Thoracic aorta (tissue), 2 donors: ENCODE data around the gene DHX9. TPM values are rescaled to one million over a fixed set of nuclear protein-coding genes. Genes with fewer than 3 reads are reported as not detected.

Experiments
- ATAC-seq: fragments of 150-250 bp; one replicate; pipeline ENCODE4 v1.8.0; 2017; ENCODE audit warnings: low read depth; ENCODE audit not compliant: insufficient number of reproducible peaks, low FRiP score
- DNase-seq: peaks from one replicate; pipeline ENCODE4 v3.0.0-alpha.2; 2020; ENCODE audit warnings: low spot score
- H3K27ac ChIP-seq, 2 donors: fragments of 200-600 bp; sonication (generic); 1 replicate in 1 of 2; 2 replicates in 1 of 2; pipeline ENCODE4 v1.5.1; 2016; ENCODE audit warnings: mild to moderate bottlenecking in 2 of 2, moderate library complexity in 2 of 2
- H3K27me3 ChIP-seq: fragments of 200-600 bp; sonication (generic); replicated peaks from 2 replicates; pipeline ENCODE4 v1.6.0; 2016; ENCODE audit warnings: mild to moderate bottlenecking; ENCODE audit not compliant: insufficient read depth
- H3K36me3 ChIP-seq: fragments of 200-600 bp; sonication (generic); one replicate; pipeline ENCODE4 v1.5.1; 2016
- H3K4me1 ChIP-seq, 2 donors: fragments of 200-600 bp; sonication (generic); 1 replicate in 1 of 2; 2 replicates in 1 of 2; pipeline versions ENCODE4 v1.5.1 to v1.6.0; 2016; ENCODE audit warnings: low read depth in 2 of 2, mild to moderate bottlenecking in 1 of 2; ENCODE audit not compliant: control insufficient read depth in 1 of 2
- H3K4me3 ChIP-seq: fragments of 200-600 bp; sonication (generic); 2 replicates; pipeline ENCODE4 v1.5.1; 2016; ENCODE audit warnings: mild to moderate bottlenecking
- H3K9me3 ChIP-seq: fragments of 200-600 bp; sonication (generic); 2 replicates; pipeline ENCODE4 v1.5.1; 2016
- total RNA-seq, 2 donors: library from RNA; depleted of rRNA; stranded (reverse); fragments of >200 nt; gene quantifications; one replicate each; pipeline versions ENCODE4 v1.1.0 to v1.2.3, GENCODE V29; 2016
- TF ChIP-seq, protein P1 (sequence below): fragments of 200-600 bp; sonication (generic); IDR thresholded peaks from one replicate; pipeline ENCODE4 v1.5.1; 2019; ENCODE audit warnings: antibody characterized with exemption

The DHX9 gene
- total RNA-seq, 2 donors from 2014 or later: 62.7 to 67.9 TPM

- peaks cover 42% of the 10 kb centered on the region for H3K36me3 ChIP-seq
- no peak overlapping the region for H3K4me3 ChIP-seq
- ATAC-seq: no peak
- TF ChIP-seq, protein P1, sequence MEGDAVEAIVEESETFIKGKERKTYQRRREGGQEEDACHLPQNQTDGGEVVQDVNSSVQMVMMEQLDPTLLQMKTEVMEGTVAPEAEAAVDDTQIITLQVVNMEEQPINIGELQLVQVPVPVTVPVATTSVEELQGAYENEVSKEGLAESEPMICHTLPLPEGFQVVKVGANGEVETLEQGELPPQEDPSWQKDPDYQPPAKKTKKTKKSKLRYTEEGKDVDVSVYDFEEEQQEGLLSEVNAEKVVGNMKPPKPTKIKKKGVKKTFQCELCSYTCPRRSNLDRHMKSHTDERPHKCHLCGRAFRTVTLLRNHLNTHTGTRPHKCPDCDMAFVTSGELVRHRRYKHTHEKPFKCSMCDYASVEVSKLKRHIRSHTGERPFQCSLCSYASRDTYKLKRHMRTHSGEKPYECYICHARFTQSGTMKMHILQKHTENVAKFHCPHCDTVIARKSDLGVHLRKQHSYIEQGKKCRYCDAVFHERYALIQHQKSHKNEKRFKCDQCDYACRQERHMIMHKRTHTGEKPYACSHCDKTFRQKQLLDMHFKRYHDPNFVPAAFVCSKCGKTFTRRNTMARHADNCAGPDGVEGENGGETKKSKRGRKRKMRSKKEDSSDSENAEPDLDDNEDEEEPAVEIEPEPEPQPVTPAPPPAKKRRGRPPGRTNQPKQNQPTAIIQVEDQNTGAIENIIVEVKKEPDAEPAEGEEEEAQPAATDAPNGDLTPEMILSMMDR: no peak
- no peaks in the 10 kb centered on the region for H3K9me3 ChIP-seq
- no peaks in the 10 kb centered on the region for H3K27me3 ChIP-seq
- peaks cover 5 to 24% of the 10 kb centered on the region in 2 donors for H3K4me1 ChIP-seq
- H3K27ac ChIP-seq: no peak overlapping the region
- no peak for DNase-seq
Measured at GRCh38 chr1:182847105-182847504, 8.0 kb downstream of the DHX9 start.

- no peak for ATAC-seq
- DNase-seq: no peak
- TF ChIP-seq, protein P1: no peak
- no peaks in the 10 kb centered on the region for H3K9me3 ChIP-seq
- peaks cover 0 to 11% of the 10 kb centered on the region in 2 donors for H3K4me1 ChIP-seq
- H3K36me3 ChIP-seq: peaks cover 58% of the 10 kb centered on the region
- no peaks in the 10 kb centered on the region for H3K27me3 ChIP-seq
- H3K27ac ChIP-seq: no peak overlapping the region
- H3K4me3 ChIP-seq: no peak overlapping the region
Measured at GRCh38 chr1:182848736-182849135, 9.6 kb downstream of the DHX9 start.

- Histone ChIP-seq H3K9me3 (no peaks in the 10 kb centered on the region), H3K36me3 (peaks cover 69% of the 10 kb centered on the region), H3K27me3 (no peaks in the 10 kb centered on the region), H3K27ac (no peak overlapping the region), H3K4me1 (peaks cover 0 to 4% of the 10 kb centered on the region in 2 donors), H3K4me3 (no peak overlapping the region)
- TF ChIP-seq, protein P1: no peak
- ATAC-seq (no peak), DNase-seq (no peak)
Measured at GRCh38 chr1:182850319-182850718, 11.2 kb downstream of the DHX9 start.

GRCh38 chr1:182851825-182852224 lies 12.7 kb downstream of the DHX9 start:
- Histone ChIP-seq H3K9me3 (no peaks in the 10 kb centered on the region), H3K36me3 (peaks cover 70% of the 10 kb centered on the region), H3K4me1 (peaks cover 0 to 10% of the 10 kb centered on the region in 2 donors), H3K27me3 (no peaks in the 10 kb centered on the region), H3K27ac (no peak overlapping the region), H3K4me3 (no peak overlapping the region)
- TF ChIP-seq, protein P1: no peak
- ATAC-seq: no peak
- DNase-seq: no peak

- Histone ChIP-seq H3K36me3 (peaks cover 83% of the 10 kb centered on the region), H3K27ac (no peak overlapping the region), H3K4me1 (peaks cover 0 to 10% of the 10 kb centered on the region in 2 donors), H3K27me3 (no peaks in the 10 kb centered on the region), H3K9me3 (no peaks in the 10 kb centered on the region), H3K4me3 (no peak overlapping the region)
- no peak for DNase-seq
- TF ChIP-seq, protein P1: no peak
- no peak for ATAC-seq
Measured at GRCh38 chr1:182855911-182856310, 16.8 kb downstream of the DHX9 start.
